OCI-LY3 (cell line): Measurements from ENCODE around the gene WDR4.

ENCODE experiments used
- CTCF ChIP-seq: fragments of 200-600, 300-600 bp; sonication (generic); IDR thresholded peaks from 2 replicates; pipeline ENCODE4 v1.5.1; 2014; ENCODE audit warnings: antibody characterized with exemption, low read length, low read depth
- EZH2phosphoT487 ChIP-seq: fragments of 200-600 bp; shearing (Covaris generic); IDR thresholded peaks from 2 replicates; pipeline ENCODE4 v1.6.1; 2018; ENCODE audit warnings: antibody characterized with exemption, mixed run types, low read depth

DNA sequence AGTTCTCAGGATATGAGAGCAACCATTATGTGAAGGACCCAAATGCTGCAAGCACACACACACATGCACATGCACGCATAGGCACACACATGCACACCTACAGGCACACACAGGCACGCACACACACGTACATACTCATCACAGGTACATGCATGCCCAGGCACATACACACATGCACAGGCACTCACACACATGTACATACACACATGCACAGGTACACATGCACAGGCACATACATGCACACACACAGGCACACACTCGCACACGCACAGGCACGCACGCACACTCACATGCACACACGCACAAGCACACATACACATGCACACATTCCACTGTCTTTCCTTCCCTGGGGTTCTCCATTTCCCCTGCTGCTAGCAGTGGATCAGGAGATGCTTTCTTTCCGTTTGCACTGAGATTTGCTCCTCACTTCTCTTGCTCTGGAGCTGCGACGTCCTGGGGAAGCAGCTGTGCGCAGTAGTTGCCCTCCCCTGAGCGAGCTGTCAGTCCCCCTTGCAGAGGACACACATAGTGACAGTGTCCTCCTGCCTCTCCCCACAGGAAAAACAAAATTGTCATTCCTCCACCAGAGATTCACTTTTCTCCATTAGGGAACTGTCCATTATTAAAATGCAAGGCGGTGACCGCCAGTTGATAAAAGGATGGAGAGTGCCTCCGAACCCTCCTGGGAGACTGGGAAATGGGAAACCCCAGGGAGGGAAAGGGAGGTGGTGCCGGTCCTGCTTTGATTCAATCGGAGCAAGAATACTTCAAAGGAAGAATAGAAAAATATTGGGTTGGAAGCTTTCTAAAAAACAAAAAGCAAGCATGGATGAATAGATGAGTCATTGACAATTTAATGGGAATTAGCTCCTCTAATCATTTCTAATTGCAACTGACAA, 69.5 kb downstream of the WDR4 start:
- no peak for TF ChIP-seq CTCF
- no peak for TF ChIP-seq EZH2phosphoT487
